Stimulated activated CD8-positive, alpha-beta memory T cell treated with anti-CD3 and anti-CD28 coated beads, Interleukin-7, amount 100 ng/mL, for 1 hour (primary cell): Measurements from ENCODE around the gene HRH2.
"Not testable (repeated sequence)": the region's sequence is repeated elsewhere in the genome, so short reads cannot be mapped to it uniquely, and the experiment has no call there.

Experiments used
- DNase-seq, 2 donors: peaks; one replicate each; pipeline ENCODE4 v3.0.0-alpha.2; 2020; ENCODE audit warnings: low read depth in 2 of 2

The HRH2 gene

GRCh38 chr5:175740014-175740413 is 82.1 kb downstream of the HRH2 start:
- DNase-seq: no peak

GRCh38 chr5:175741556-175741955 is 83.7 kb downstream of the HRH2 start:
- DNase-seq: no peak

- DNase-seq: no peak
Measured at GRCh38 chr5:175742290-175742994, 84.6 kb downstream of the HRH2 start.

GRCh38 chr5:175743676-175744210 is 85.9 kb downstream of the HRH2 start:
- no peak for DNase-seq

GRCh38 chr5:175745210-175745609 is 87.3 kb downstream of the HRH2 start:
- no peak for DNase-seq

- no peak for DNase-seq
Measured at GRCh38 chr5:175746851-175747250, 89.0 kb downstream of the HRH2 start.

GRCh38 chr5:175747539-175748060 is 89.7 kb downstream of the HRH2 start:
- DNase-seq: no peak

- DNase-seq: no peak
Measured at GRCh38 chr5:175748650-175749049, 90.8 kb downstream of the HRH2 start.

GRCh38 chr5:175749591-175749990 is 91.7 kb downstream of the HRH2 start:
- DNase-seq: no peak

GRCh38 chr5:175750511-175750931 is 92.7 kb downstream of the HRH2 start:
- no peak for DNase-seq

GRCh38 chr5:175751369-175751768 is 93.5 kb downstream of the HRH2 start:
- DNase-seq: no peak

- no peak for DNase-seq
Measured at GRCh38 chr5:175752826-175753535, 95.1 kb downstream of the HRH2 start.

- no peak for DNase-seq
Measured at GRCh38 chr5:175753536-175754402, 95.9 kb downstream of the HRH2 start.

- DNase-seq: not testable (repeated sequence)
Measured at GRCh38 chr5:175759991-175760390, 102.1 kb downstream of the HRH2 start.
